Thyroid gland (tissue), 4 donors: ENCODE results near the gene MICOS13.

Experiments
- POLR2A ChIP-seq, 2 donors: fragments of 450-650 bp; IDR thresholded peaks; one replicate each; pipeline ENCODE4 v1.6.1; 2017; ENCODE audit warnings: antibody characterized with exemption in 2 of 2, mild to moderate bottlenecking in 2 of 2, moderate library complexity in 1 of 2
- TF ChIP-seq, protein P1 (sequence below), 6 experiments: fragments of 200-600 bp in 3 of 6; fragments of 450-650 bp in 3 of 6; sonication (generic) in 3 of 6; IDR thresholded peaks; one replicate each; pipeline ENCODE4 v1.5.1; 2016 to 2019; ENCODE audit warnings: antibody characterized with exemption in 6 of 6, mild to moderate bottlenecking in 2 of 6, inconsistent platforms in 1 of 6, moderate library complexity in 1 of 6

- TF ChIP-seq, protein P1, sequence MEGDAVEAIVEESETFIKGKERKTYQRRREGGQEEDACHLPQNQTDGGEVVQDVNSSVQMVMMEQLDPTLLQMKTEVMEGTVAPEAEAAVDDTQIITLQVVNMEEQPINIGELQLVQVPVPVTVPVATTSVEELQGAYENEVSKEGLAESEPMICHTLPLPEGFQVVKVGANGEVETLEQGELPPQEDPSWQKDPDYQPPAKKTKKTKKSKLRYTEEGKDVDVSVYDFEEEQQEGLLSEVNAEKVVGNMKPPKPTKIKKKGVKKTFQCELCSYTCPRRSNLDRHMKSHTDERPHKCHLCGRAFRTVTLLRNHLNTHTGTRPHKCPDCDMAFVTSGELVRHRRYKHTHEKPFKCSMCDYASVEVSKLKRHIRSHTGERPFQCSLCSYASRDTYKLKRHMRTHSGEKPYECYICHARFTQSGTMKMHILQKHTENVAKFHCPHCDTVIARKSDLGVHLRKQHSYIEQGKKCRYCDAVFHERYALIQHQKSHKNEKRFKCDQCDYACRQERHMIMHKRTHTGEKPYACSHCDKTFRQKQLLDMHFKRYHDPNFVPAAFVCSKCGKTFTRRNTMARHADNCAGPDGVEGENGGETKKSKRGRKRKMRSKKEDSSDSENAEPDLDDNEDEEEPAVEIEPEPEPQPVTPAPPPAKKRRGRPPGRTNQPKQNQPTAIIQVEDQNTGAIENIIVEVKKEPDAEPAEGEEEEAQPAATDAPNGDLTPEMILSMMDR (IDR thresholded peaks at IDR 0.05), result no peak
- no peak for TF ChIP-seq POLR2A (IDR thresholded peaks at IDR 0.05)
Observed at GRCh38 chr19:5666921-5667610, 13.2 kb downstream of the MICOS13 start.
